ENCODE data around the gene CAMKMT.

DNA sequence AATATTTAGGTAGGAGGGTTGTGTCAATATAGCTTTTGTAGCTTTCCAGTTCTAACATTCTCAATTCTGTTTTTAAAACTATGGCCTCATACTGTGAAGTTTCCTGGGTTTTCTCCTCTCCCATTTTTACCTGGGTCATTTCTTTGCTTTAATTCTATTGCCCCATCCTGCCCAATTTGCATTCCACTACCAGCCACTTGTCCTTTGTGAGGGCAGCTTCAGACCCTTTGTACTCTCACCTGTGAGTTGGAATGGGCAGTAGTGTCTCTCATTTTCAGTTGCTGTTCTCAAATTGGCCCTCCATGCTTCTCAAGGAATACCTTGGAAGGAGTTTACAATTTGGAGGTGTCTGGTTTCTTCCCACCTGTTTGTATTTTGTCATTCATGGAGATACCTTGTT lies 108.4 kb downstream of the CAMKMT start:
- TF ChIP-seq, protein P1, sequence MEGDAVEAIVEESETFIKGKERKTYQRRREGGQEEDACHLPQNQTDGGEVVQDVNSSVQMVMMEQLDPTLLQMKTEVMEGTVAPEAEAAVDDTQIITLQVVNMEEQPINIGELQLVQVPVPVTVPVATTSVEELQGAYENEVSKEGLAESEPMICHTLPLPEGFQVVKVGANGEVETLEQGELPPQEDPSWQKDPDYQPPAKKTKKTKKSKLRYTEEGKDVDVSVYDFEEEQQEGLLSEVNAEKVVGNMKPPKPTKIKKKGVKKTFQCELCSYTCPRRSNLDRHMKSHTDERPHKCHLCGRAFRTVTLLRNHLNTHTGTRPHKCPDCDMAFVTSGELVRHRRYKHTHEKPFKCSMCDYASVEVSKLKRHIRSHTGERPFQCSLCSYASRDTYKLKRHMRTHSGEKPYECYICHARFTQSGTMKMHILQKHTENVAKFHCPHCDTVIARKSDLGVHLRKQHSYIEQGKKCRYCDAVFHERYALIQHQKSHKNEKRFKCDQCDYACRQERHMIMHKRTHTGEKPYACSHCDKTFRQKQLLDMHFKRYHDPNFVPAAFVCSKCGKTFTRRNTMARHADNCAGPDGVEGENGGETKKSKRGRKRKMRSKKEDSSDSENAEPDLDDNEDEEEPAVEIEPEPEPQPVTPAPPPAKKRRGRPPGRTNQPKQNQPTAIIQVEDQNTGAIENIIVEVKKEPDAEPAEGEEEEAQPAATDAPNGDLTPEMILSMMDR (IDR thresholded peaks at IDR 0.05; ENCODE audit: low read length): no peak
- no peak for TF ChIP-seq EZH2 (optimal IDR thresholded peaks at IDR 0.05; ENCODE audit: low read depth, low read length)
- no peak for TF ChIP-seq EZH2phosphoT487 (IDR thresholded peaks at IDR 0.05; ENCODE audit: low read length)
